Vagina (tissue), 2 donors: ENCODE results near the gene RASA4. TPM values are rescaled to one million over a fixed set of nuclear protein-coding genes. Genes with fewer than 3 reads are reported as not detected.
"Not testable (repeated sequence)": the region's sequence is repeated elsewhere in the genome, so short reads cannot be mapped to it uniquely, and the experiment has no call there.

Experiments
- DNase-seq, 2 donors: peaks; one replicate each; pipeline ENCODE4 v3.0.0-alpha.2; 2017; ENCODE audit errors: extremely low spot score in 2 of 2
- H3K27ac ChIP-seq: fragments of 200-600 bp; sonication (generic); one replicate; pipeline ENCODE4 v1.5.1; 2019
- H3K27me3 ChIP-seq: fragments of 200-600 bp; sonication (generic); one replicate; pipeline ENCODE4 v1.5.1; 2019
- H3K36me3 ChIP-seq, 2 donors: fragments of 200-600 bp; sonication (generic); one replicate each; pipeline ENCODE4 v1.5.1; 2017 to 2019
- H3K4me1 ChIP-seq: fragments of 200-600 bp; sonication (generic); one replicate; pipeline ENCODE4 v1.5.1; 2019
- H3K4me3 ChIP-seq, 2 donors: fragments of 200-600 bp; sonication (generic); 1 replicate in 1 of 2; 2 replicates in 1 of 2; pipeline ENCODE4 v1.5.1; 2016 to 2019
- H3K9me3 ChIP-seq: fragments of 200-600 bp; sonication (generic); one replicate; pipeline ENCODE4 v1.5.1; 2019
- intact Hi-C: fragments of 100-400 bp; cut with DNase I; formaldehyde crosslinking; loops from one replicate; pipeline ENCODE4 v1.15.1; 2023
- total RNA-seq: library from RNA; depleted of rRNA; stranded (reverse); fragments of >200 nt; gene quantifications from one replicate; pipeline ENCODE4 v1.2.3, GENCODE V29; 2016

The RASA4 gene
- 85.7 TPM for total RNA-seq

DNA sequence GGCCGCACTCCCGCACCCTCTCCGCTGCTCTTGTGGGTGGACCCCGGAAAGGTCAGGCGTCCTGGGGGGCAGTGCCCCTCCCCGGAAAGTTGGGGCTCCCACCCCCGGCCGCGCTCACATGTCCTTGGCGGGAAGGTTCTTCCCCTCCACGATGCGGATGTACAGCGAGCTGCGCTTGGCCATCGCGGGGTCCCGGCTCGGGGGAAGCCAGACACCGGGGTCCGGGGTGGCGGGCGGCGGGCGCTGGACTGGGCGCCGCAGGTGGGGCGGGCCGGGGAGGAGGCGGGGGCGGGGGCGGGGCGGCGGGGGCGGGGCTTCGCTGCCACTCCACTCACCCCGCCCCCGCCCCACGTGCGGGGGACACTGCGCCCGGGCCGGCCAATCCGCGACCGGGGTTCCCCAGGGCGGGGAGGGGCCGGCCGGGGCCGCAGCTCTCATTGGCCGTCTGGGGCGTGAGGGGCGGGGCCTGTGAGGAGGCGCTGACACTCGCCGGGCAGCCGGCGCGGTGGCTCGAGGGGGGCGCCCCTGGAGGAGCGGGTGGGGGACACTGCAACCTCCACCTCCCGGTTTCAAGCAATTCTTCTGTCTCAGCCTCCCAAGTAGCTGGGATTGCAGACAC is at the start of gene RASA4:
Gene RASA4 (minus strand): TSS at position 250 of the 619 bp plus-strand sequence. CDS start 67 bp downstream, at position 183.
- intact Hi-C loops, H3K9me3 ChIP-seq, H3K27me3 ChIP-seq, H3K4me1 ChIP-seq, H3K36me3 ChIP-seq: not testable (repeated sequence)
- Histone ChIP-seq H3K27ac (peak within 1 kb of the TSS; percentile 74), H3K4me3 (peak within 1 kb of the TSS; percentile 47 to 52)
- DNase-seq, result peak; percentile 52 to 77

DNA sequence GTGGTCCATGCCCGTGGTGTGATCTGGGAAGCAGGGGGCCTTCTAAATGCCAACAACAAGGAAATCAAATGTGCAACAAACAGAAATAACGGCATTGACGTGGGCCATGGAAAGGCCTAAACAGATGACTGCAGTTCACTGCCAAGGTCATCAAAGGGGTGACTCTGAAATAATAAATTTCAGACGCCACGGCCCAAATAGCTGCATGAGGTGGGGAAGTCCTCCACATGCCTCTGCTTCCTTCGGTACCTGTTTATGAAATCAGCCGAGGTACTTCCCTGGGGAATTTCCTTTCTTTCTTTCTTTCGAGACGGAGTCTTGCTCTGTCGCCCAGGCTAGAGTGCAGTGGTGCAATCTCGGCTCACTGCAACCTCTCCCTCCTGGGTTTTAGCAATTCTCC is 48.2 kb upstream of the RASA4 start:
- H3K4me3 ChIP-seq, H3K4me1 ChIP-seq, H3K36me3 ChIP-seq, H3K9me3 ChIP-seq, H3K27ac ChIP-seq, intact Hi-C loops, DNase-seq, H3K27me3 ChIP-seq: not testable (repeated sequence)

GRCh38 chr7:102649924-102650323 is 33.4 kb upstream of the RASA4 start, which contains the start of gene SPDYE2B:
Gene SPDYE2B (plus strand): TSS chr7:102650319. CDS start chr7:102652349, 2,030 bp downstream.
- H3K27ac ChIP-seq, H3K4me3 ChIP-seq, H3K4me1 ChIP-seq, H3K36me3 ChIP-seq, H3K27me3 ChIP-seq, intact Hi-C loops, DNase-seq, H3K9me3 ChIP-seq: not testable (repeated sequence)

DNA sequence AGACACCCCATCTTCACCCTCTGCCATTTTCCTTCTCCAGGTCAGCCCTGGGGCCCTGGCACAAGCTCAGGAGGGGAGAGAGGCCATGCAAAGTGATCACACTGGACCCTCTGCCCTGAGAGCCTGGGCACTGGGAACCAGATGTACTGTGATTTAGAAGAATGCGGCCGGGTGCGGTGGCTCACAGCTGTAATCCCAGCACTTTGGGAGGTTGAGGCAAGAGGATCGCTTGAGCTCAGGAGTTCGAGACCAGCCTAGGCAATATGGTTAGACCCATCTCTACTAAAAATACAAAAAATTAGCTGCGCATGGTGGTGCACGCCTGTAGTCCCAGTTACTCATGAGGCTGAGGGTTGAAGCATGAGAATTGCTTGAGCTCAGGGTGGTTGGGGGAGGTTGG is 31.3 kb upstream of the RASA4 start:
- DNase-seq, H3K36me3 ChIP-seq, H3K9me3 ChIP-seq, H3K27me3 ChIP-seq, H3K27ac ChIP-seq, H3K4me3 ChIP-seq, intact Hi-C loops, H3K4me1 ChIP-seq: not testable (repeated sequence)

DNA sequence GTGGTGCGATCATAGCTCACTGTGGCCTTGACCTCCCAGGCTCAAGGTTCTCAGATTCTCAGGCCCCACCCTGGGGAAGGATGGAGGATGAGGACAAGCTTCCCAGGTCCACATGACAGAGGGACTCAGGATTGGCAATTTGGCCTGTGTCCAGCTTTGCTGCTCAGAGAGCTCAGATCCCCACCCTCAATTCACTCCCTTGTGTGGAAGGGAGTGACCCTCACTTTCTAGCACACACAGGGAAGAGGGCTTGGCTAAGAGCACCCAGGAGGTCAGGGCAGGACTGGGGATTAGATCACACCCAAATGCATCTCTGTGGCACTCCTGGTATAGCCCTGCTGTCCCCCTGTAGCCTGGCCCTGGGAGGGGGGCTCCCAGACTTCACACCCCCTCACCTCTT is 26.8 kb upstream of the RASA4 start:
- H3K27me3 ChIP-seq, intact Hi-C loops, H3K27ac ChIP-seq, H3K9me3 ChIP-seq, H3K4me1 ChIP-seq, H3K4me3 ChIP-seq, H3K36me3 ChIP-seq, DNase-seq: not testable (repeated sequence)

- H3K36me3 ChIP-seq, H3K9me3 ChIP-seq, H3K4me1 ChIP-seq, H3K4me3 ChIP-seq, H3K27ac ChIP-seq, H3K27me3 ChIP-seq, DNase-seq, intact Hi-C loops: not testable (repeated sequence)
Observed at GRCh38 chr7:102642691-102643090, 26.1 kb upstream of the RASA4 start, which contains the start of gene UPK3BL1. Gene UPK3BL1 (minus strand): TSS chr7:102642791. CDS start chr7:102642741, 50 bp downstream.

DNA sequence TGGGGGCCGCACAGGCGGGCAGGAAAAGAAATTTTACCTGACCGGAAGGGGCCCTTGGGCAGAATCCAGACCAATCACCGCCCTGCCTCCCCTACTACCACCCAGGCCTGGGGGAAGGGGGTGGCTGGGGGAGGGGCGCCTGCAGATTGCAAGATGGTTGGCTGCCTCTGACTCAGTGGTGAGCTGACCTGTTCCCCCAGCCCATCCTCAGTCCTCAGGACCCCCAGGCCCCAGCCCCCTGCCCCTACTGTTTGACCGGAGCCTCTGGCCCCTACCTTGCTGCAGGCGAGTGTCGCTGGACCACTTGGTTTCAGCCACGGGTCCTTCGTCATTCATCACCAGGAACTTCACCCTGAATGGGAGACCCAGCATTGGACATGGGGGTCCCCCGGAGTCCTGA is 22.3 kb upstream of the RASA4 start:
- H3K4me3 ChIP-seq, H3K27me3 ChIP-seq, H3K27ac ChIP-seq, H3K4me1 ChIP-seq, H3K9me3 ChIP-seq, H3K36me3 ChIP-seq, intact Hi-C loops: not testable (repeated sequence)
- DNase-seq, result peak in 1 of 2 donors; percentile 4

DNA sequence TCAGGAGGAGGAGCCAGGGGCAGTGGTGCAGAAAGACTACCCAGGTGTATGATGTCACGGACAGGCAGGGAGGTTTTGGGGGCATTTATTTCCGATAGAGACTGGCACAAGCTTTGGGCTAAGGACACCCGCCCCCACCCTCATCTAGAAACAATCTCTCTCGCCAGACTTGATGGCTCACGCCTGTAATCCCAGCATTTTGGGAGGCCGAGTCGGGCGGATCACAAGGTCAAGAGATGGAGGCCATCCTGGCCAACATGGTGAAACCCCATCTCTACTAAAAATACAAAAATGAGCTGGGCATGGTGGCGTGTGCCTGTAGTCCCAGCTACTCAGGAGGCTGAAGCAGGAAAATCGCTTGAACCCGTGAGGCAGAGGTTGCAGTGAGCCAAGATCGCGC is 20.4 kb upstream of the RASA4 start:
- H3K27ac ChIP-seq, intact Hi-C loops, H3K4me1 ChIP-seq, H3K36me3 ChIP-seq, DNase-seq, H3K9me3 ChIP-seq, H3K4me3 ChIP-seq, H3K27me3 ChIP-seq: not testable (repeated sequence)

- H3K4me3 ChIP-seq, intact Hi-C loops, H3K27me3 ChIP-seq, H3K36me3 ChIP-seq, H3K4me1 ChIP-seq, H3K9me3 ChIP-seq, H3K27ac ChIP-seq, DNase-seq: not testable (repeated sequence)
Observed at GRCh38 chr7:102635354-102635753, 18.8 kb upstream of the RASA4 start.

- H3K36me3 ChIP-seq, H3K27ac ChIP-seq, H3K27me3 ChIP-seq, DNase-seq, H3K4me1 ChIP-seq, H3K9me3 ChIP-seq, H3K4me3 ChIP-seq, intact Hi-C loops: not testable (repeated sequence)
Observed at GRCh38 chr7:102634299-102634698, 17.7 kb upstream of the RASA4 start.

- H3K27me3 ChIP-seq, H3K36me3 ChIP-seq, H3K4me3 ChIP-seq, H3K9me3 ChIP-seq, H3K27ac ChIP-seq, DNase-seq, H3K4me1 ChIP-seq, intact Hi-C loops: not testable (repeated sequence)
Observed at GRCh38 chr7:102630622-102631021, 14.1 kb upstream of the RASA4 start.

- intact Hi-C loops, DNase-seq, H3K27me3 ChIP-seq, H3K9me3 ChIP-seq, H3K4me1 ChIP-seq, H3K36me3 ChIP-seq, H3K27ac ChIP-seq, H3K4me3 ChIP-seq: not testable (repeated sequence)
Observed at GRCh38 chr7:102627271-102627904, 10.8 kb upstream of the RASA4 start.

DNA sequence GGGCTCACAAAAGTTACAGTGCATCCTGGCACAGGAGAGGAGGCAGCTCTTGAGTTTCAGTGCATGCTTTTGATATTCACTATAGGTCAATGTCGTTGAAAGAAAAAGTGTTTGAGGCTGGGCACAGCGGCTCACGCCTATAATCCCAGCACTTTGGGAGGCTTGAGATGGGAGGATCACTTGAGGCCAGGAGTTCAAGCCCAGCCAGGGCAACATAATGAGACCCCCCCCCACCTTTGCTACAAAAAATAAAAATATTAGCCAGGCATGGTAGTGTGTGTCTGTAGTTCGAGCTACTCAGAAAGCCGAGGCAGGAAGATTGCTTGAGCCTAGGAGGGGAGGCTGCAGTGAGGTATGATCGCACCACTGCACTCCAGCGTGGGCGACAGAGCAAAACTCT is 1.6 kb upstream of the RASA4 start:
- H3K4me1 ChIP-seq, H3K27ac ChIP-seq, H3K27me3 ChIP-seq, H3K36me3 ChIP-seq, intact Hi-C loops, H3K9me3 ChIP-seq, H3K4me3 ChIP-seq: not testable (repeated sequence)
- DNase-seq, result peak; percentile 16 to 67

DNA sequence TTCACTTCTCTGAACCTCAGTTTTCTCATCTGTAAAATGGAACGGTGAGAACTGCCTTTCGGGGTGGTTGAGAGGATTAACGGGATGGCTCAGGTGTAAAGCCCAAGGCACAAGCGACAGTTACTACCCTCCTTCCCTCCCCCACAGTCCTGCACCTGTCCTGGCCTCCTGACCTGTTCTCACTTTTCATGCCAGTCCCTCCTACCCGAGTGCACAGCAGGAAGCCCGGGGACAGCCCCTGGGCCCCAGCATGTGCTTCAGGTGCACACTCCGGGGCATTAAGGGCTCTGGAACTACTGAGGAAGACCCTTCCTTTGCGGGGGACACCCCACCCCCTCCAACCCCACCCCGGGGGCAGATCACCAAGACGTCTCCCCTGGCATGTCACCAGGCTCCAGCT is 626 bp downstream of the RASA4 start:
- intact Hi-C loops, H3K27ac ChIP-seq, H3K4me3 ChIP-seq, H3K36me3 ChIP-seq, H3K27me3 ChIP-seq, H3K9me3 ChIP-seq, H3K4me1 ChIP-seq, DNase-seq: not testable (repeated sequence)
